Natural killer cell (primary cell): ENCODE results near the gene KRTAP19-7. TPM values are rescaled to one million over a fixed set of nuclear protein-coding genes. Genes with fewer than 3 reads are reported as not detected.

Source experiments
- ATAC-seq, 3 donors: fragments of 150-1000 bp in 2 of 3; fragments of 200-7000 bp in 1 of 3; cut with Tn5 transposase; 1 replicate in 1 of 3; 2 replicates in 2 of 3; pipeline ENCODE4 v1.10.0; 2021; ENCODE audit warnings: mild to moderate bottlenecking in 2 of 3, moderate library complexity in 2 of 3
- DNase-seq, 2 donors: peaks; one replicate each; pipeline versions ENCODE4 v3.0.0 to v3.0.0-alpha.2; 2013 to 2021; ENCODE audit warnings: mixed read lengths in 1 of 2
- H3K27ac ChIP-seq: one replicate; pipeline ENCODE4 v1.5.1; 2013; ENCODE audit warnings: mild to moderate bottlenecking, low read length
- H3K27me3 ChIP-seq: one replicate; pipeline ENCODE4 v1.6.1; 2013; ENCODE audit warnings: low read length; ENCODE audit not compliant: control insufficient read depth, insufficient read depth
- H3K36me3 ChIP-seq: one replicate; pipeline ENCODE4 v1.6.1; 2013; ENCODE audit warnings: low read length; ENCODE audit not compliant: control insufficient read depth, insufficient read depth
- H3K4me1 ChIP-seq: one replicate; pipeline ENCODE4 v1.6.1; 2013; ENCODE audit warnings: low read length; ENCODE audit not compliant: control insufficient read depth, insufficient read depth
- H3K4me3 ChIP-seq: one replicate; pipeline ENCODE4 v1.5.1; 2013; ENCODE audit warnings: low read length
- H3K9me3 ChIP-seq: one replicate; pipeline ENCODE4 v1.6.1; 2013; ENCODE audit warnings: low read length; ENCODE audit not compliant: control insufficient read depth, insufficient read depth
- H3K27ac Mint-ChIP-seq, 2 donors: one replicate each; pipeline ENCODE4 v1.8.0; 2022; ENCODE audit warnings: mild to moderate bottlenecking in 2 of 2, mixed read lengths in 2 of 2, moderate library complexity in 1 of 2
- H3K27me3 Mint-ChIP-seq, 2 donors: one replicate each; pipeline ENCODE4 v1.8.0; 2022; ENCODE audit warnings: low read depth in 2 of 2, mixed read lengths in 2 of 2
- H3K36me3 Mint-ChIP-seq: one replicate; pipeline ENCODE4 v1.8.0; 2022; ENCODE audit warnings: mixed read lengths
- H3K4me1 Mint-ChIP-seq, 2 donors: one replicate each; pipeline ENCODE4 v1.8.0; 2022; ENCODE audit warnings: mixed read lengths in 2 of 2
- H3K4me3 Mint-ChIP-seq: one replicate; pipeline ENCODE4 v1.8.0; 2022; ENCODE audit warnings: mild to moderate bottlenecking, moderate library complexity, mixed read lengths
- H3K9me3 Mint-ChIP-seq, 2 donors: one replicate each; pipeline ENCODE4 v1.8.0; 2022; ENCODE audit warnings: mixed read lengths in 2 of 2
- WGBS: methylation state at CpG from one replicate; pipeline ENCODE4 v1.1.7; 2013; ENCODE audit warnings: missing lambda C conversion rate; ENCODE audit not compliant: insufficient coverage; 5-methylcytosine and 5-hydroxymethylcytosine counted together
- intact Hi-C: fragments of 100-400 bp; cut with micrococcal nuclease; formaldehyde crosslinking; loops from one replicate; pipeline ENCODE4 v1.14.2; 2022
- total RNA-seq, 4 donors: library from RNA; stranded (reverse); fragments of 120-200 nt in 1 of 4; gene quantifications; one replicate each; pipeline versions ENCODE4 v1.2.3 to v1.2.4, GENCODE V29; 2013 to 2022
- TF ChIP-seq, protein P1 (sequence below): fragments of 200-600 bp; IDR thresholded peaks from one replicate; pipeline ENCODE4 v1.8.0; 2022; ENCODE audit warnings: antibody characterized with exemption

Gene KRTAP19-7, protein sequence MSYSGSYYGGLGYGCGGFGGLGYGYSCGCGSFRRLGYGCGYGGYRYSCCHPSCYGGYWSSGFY
- total RNA-seq, result not detected
- not detected for total RNA-seq (2013)

- Mint-ChIP-seq H3K4me1 (no peaks in the 10 kb centered on the region), H3K27me3 (no peaks in the 10 kb centered on the region), H3K9me3 (peaks cover 8 to 11% of the 10 kb centered on the region in 2 donors), H3K27ac (no peak within 1 kb of the TSS), H3K36me3 (no peaks in the 10 kb centered on the region), H3K4me3 (no peak within 1 kb of the TSS)
- no peaks in the 10 kb centered on the region for H3K36me3 ChIP-seq
- H3K9me3 ChIP-seq, result no peaks in the 10 kb centered on the region
- TF ChIP-seq, protein P1, sequence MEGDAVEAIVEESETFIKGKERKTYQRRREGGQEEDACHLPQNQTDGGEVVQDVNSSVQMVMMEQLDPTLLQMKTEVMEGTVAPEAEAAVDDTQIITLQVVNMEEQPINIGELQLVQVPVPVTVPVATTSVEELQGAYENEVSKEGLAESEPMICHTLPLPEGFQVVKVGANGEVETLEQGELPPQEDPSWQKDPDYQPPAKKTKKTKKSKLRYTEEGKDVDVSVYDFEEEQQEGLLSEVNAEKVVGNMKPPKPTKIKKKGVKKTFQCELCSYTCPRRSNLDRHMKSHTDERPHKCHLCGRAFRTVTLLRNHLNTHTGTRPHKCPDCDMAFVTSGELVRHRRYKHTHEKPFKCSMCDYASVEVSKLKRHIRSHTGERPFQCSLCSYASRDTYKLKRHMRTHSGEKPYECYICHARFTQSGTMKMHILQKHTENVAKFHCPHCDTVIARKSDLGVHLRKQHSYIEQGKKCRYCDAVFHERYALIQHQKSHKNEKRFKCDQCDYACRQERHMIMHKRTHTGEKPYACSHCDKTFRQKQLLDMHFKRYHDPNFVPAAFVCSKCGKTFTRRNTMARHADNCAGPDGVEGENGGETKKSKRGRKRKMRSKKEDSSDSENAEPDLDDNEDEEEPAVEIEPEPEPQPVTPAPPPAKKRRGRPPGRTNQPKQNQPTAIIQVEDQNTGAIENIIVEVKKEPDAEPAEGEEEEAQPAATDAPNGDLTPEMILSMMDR, result no peak
- intact Hi-C loops, result no loop called here
- no peaks in the 10 kb centered on the region for H3K27me3 ChIP-seq
- H3K27ac ChIP-seq, result no peak within 1 kb of the TSS
- 77% methylated on average over 1 of the region's 2 CpGs for WGBS
- no peaks in the 10 kb centered on the region for H3K4me1 ChIP-seq
- ATAC-seq (no peak), DNase-seq (no peak)
- H3K4me3 ChIP-seq, result no peak within 1 kb of the TSS
Observed at GRCh38 chr21:30561264-30561895, at the start of gene KRTAP19-7. KRTAP19-7 (minus strand) TSS chr21:30561314; CDS start chr21:30561289, 25 bp downstream.

- Histone ChIP-seq H3K4me1 (no peaks in the 10 kb centered on the region), H3K36me3 (no peaks in the 10 kb centered on the region), H3K27ac (no peak overlapping the region), H3K27me3 (no peaks in the 10 kb centered on the region), H3K9me3 (peaks cover 3% of the 10 kb centered on the region), H3K4me3 (no peak overlapping the region)
- Mint-ChIP-seq H3K36me3 (peaks cover 13% of the 10 kb centered on the region), H3K27ac (no peak overlapping the region), H3K27me3 (no peaks in the 10 kb centered on the region), H3K9me3 (peaks cover 21 to 24% of the 10 kb centered on the region in 2 donors), H3K4me1 (no peaks in the 10 kb centered on the region), H3K4me3 (no peak overlapping the region)
- ATAC-seq (no peak), DNase-seq (no peak)
- TF ChIP-seq, protein P1, result no peak
- intact Hi-C loops, result no loop called here
- WGBS, result 90% methylated on average over 2 of the region's 2 CpGs
Observed at GRCh38 chr21:30605968-30606367, 44.9 kb upstream of the KRTAP19-7 start.

DNA sequence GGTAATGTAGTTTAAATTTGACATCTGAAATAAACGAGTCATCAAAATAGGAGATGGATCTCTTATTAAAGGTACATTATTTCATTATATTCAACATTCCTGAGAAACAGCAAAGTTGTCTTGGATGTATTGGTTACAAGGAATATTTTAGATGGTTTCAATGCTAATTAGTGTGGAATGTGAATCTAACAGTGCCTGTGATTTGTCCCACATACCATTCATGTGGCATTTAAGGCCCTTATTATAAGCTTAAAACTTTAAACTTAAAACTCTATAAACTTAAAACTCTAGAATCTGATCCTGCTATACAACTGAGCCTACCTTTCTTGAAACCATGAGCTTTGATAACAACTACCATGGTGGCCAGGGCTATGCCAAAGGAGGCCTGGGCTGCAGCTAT lies 39.7 kb upstream of the KRTAP19-7 start, which contains the start of gene KRTAP22-1:
Gene KRTAP22-1 (plus strand): TSS at position 301 of the 400 bp plus-strand sequence.
- no CpG with 5 or more reads among the region's 1 CpG for WGBS
- Mint-ChIP-seq H3K9me3 (peaks cover 11 to 14% of the 10 kb centered on the region in 2 donors), H3K4me1 (no peaks in the 10 kb centered on the region), H3K4me3 (no peak within 1 kb of the TSS), H3K36me3 (peaks cover 13% of the 10 kb centered on the region), H3K27ac (no peak within 1 kb of the TSS), H3K27me3 (no peaks in the 10 kb centered on the region)
- no peaks in the 10 kb centered on the region for H3K9me3 ChIP-seq
- H3K27me3 ChIP-seq, result no peaks in the 10 kb centered on the region
- TF ChIP-seq, protein P1, result no peak
- no peaks in the 10 kb centered on the region for H3K4me1 ChIP-seq
- H3K27ac ChIP-seq, result no peak within 1 kb of the TSS
- no peaks in the 10 kb centered on the region for H3K36me3 ChIP-seq
- no peak within 1 kb of the TSS for H3K4me3 ChIP-seq
- intact Hi-C loops, result no loop called here
- ATAC-seq, result no peak
- no peak for DNase-seq

DNA sequence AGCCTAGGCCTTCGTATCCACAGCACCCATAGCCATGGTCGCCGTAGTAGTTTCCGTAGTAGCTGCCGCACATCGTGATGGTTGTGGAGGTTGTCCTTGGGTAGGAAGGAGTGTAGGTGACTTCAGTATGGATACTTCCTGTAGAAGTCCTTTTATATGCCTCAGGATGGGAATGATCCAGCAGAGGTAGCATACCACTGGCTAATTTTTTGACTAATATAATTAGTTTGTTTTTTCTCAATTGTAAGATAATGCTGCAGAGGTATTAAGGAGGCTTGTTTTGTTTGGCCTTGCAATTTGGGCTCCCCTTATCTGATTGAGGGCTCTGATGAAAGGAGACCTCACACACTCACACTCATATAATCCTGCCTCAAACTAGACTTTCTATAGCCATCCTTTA lies 37.7 kb upstream of the KRTAP19-7 start, which contains the start of gene KRTAP6-2:
Gene KRTAP6-2 (minus strand): TSS at position 101 of the 400 bp plus-strand sequence. CDS start 28 bp downstream, at position 73.
- peaks cover 6% of the 10 kb centered on the region for H3K36me3 Mint-ChIP-seq

More for the DNA sequence above, 37.7 kb upstream of the KRTAP19-7 start, which contains the start of gene KRTAP6-2:
- DNase-seq (no peak), ATAC-seq (no peak)
- Mint-ChIP-seq H3K4me1 (no peaks in the 10 kb centered on the region), H3K9me3 (peaks cover 8 to 9% of the 10 kb centered on the region in 2 donors), H3K27ac (no peak within 1 kb of the TSS), H3K27me3 (no peaks in the 10 kb centered on the region), H3K4me3 (no peak within 1 kb of the TSS)
- Histone ChIP-seq H3K9me3 (no peaks in the 10 kb centered on the region), H3K27me3 (no peaks in the 10 kb centered on the region), H3K4me3 (no peak within 1 kb of the TSS), H3K36me3 (no peaks in the 10 kb centered on the region), H3K27ac (no peak within 1 kb of the TSS), H3K4me1 (no peaks in the 10 kb centered on the region)
- intact Hi-C loops, result no loop called here
- 96% methylated on average over 6 of the region's 6 CpGs for WGBS
- TF ChIP-seq, protein P1, result no peak
